Astrocyte of the cerebellum (primary cell): ENCODE results near the gene RCL1.

Source experiments
- DNase-seq: peaks from one replicate; pipeline ENCODE4 v3.0.0-alpha.2; 2011; ENCODE audit warnings: low read depth
- H3K4me3 ChIP-seq: 2 replicates; pipeline ENCODE4 v1.5.1; 2011; ENCODE audit warnings: mild to moderate bottlenecking, low read depth, low read length, moderate library complexity
- in situ Hi-C: cut with HindIII; loops from 2 replicates; pipeline ENCODE4 v1.10.0; 2017; ENCODE audit warnings: low sequenced_read_pairs
- TF ChIP-seq, protein P1 (sequence below): IDR thresholded peaks from 2 replicates; pipeline ENCODE4 v1.5.1; 2012; ENCODE audit warnings: low read length, low read depth, moderate library complexity, mild to moderate bottlenecking; ENCODE audit errors: missing control alignments

Gene RCL1

GRCh38 chr9:4883326-4883873 is 90.7 kb downstream of the RCL1 start:
- in situ Hi-C loops, result no loop called here
- no peak for DNase-seq
- H3K4me3 ChIP-seq, result no peak overlapping the region
- TF ChIP-seq, protein P1, sequence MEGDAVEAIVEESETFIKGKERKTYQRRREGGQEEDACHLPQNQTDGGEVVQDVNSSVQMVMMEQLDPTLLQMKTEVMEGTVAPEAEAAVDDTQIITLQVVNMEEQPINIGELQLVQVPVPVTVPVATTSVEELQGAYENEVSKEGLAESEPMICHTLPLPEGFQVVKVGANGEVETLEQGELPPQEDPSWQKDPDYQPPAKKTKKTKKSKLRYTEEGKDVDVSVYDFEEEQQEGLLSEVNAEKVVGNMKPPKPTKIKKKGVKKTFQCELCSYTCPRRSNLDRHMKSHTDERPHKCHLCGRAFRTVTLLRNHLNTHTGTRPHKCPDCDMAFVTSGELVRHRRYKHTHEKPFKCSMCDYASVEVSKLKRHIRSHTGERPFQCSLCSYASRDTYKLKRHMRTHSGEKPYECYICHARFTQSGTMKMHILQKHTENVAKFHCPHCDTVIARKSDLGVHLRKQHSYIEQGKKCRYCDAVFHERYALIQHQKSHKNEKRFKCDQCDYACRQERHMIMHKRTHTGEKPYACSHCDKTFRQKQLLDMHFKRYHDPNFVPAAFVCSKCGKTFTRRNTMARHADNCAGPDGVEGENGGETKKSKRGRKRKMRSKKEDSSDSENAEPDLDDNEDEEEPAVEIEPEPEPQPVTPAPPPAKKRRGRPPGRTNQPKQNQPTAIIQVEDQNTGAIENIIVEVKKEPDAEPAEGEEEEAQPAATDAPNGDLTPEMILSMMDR, result no peak

GRCh38 chr9:4886698-4887097 is 94.0 kb downstream of the RCL1 start:
- no peak for DNase-seq
- TF ChIP-seq, protein P1, result no peak
- in situ Hi-C loops, result no loop called here
- H3K4me3 ChIP-seq, result no peak overlapping the region

GRCh38 chr9:4887556-4887955 is 94.8 kb downstream of the RCL1 start:
- DNase-seq, result peak; percentile 23
- in situ Hi-C loops, result no loop called here
- H3K4me3 ChIP-seq, result no peak overlapping the region
- TF ChIP-seq, protein P1, result no peak

DNA sequence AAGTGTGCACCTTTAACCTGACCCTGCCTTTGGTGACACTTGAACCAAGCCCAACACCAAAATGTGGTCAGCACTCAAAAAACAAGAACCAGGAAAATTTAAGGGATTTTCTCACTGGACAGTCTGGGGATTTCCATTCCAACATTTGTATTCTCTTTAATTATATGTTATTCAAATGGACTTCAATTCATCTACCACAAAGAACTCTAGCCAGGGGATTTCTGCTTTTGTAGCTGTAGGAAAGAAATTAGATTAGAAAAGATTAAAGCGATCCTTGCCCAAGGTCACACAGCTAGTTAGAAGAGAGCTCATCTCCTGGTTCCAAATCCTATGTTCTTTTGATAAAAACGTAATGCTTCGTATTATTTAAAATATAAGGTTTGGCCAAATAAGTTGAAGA is 97.5 kb downstream of the RCL1 start:
- TF ChIP-seq, protein P1, result no peak
- H3K4me3 ChIP-seq, result no peak overlapping the region
- no peak for DNase-seq
- in situ Hi-C loops, result no loop called here

DNA sequence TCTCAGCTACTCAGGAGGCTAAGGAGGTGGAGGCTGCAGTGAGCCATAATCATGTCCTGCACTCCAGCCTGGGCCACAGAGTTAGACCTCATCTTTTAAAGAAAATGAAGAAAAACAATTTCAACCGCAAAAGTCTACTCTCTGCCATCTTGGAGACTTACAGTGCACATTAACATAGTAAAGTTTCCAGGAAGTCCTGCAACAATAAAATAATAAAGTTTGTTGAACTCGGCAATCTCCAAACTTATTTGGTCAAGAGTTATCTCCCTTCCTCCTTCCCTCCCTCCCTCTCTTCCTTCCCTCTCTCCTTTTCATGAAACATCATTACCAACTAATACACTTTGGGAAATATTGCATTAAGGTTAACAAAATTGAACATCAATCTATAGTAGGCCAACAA is 98.2 kb downstream of the RCL1 start:
- no peak overlapping the region for H3K4me3 ChIP-seq
- in situ Hi-C loops, result no loop called here
- TF ChIP-seq, protein P1, result no peak
- DNase-seq, result no peak

GRCh38 chr9:4891674-4892073 is 98.9 kb downstream of the RCL1 start:
- no peak for DNase-seq
- in situ Hi-C loops, result no loop called here
- no peak overlapping the region for H3K4me3 ChIP-seq
- TF ChIP-seq, protein P1, result no peak
